GM19025 (cell line): ENCODE data around the gene GSAP.

Source experiments
- ATAC-seq: cut with Tn5 transposase; IDR thresholded peaks from one replicate; pipeline ENCODE4 v1.9.1; 2021; ENCODE audit warnings: mild to moderate bottlenecking, low read depth, moderate library complexity; ENCODE audit not compliant: unreplicated experiment

Gene GSAP

GRCh38 chr7:77330169-77330882 is 85.8 kb downstream of the GSAP start:
- peak; percentile 55 for ATAC-seq

GRCh38 chr7:77329466-77330168 is 86.5 kb downstream of the GSAP start:
- ATAC-seq: no peak

GRCh38 chr7:77328669-77329068 is 87.5 kb downstream of the GSAP start:
- ATAC-seq: no peak

- no peak for ATAC-seq
These were observed 88.1 kb downstream of the GSAP start for GRCh38 chr7:77327932-77328628.

GRCh38 chr7:77327067-77327931 is 88.8 kb downstream of the GSAP start:
- ATAC-seq: no peak

- ATAC-seq: no peak
These were observed 90.0 kb downstream of the GSAP start for GRCh38 chr7:77326131-77326530.

- ATAC-seq: no peak
These were observed 94.8 kb downstream of the GSAP start for GRCh38 chr7:77321300-77321699.

GRCh38 chr7:77320714-77321113 is 95.4 kb downstream of the GSAP start:
- no peak for ATAC-seq

- no peak for ATAC-seq
These were observed 96.0 kb downstream of the GSAP start for GRCh38 chr7:77320137-77320536.

GRCh38 chr7:77318019-77318418 is 98.1 kb downstream of the GSAP start:
- no peak for ATAC-seq

- ATAC-seq: no peak
These were observed 99.8 kb downstream of the GSAP start for GRCh38 chr7:77316219-77316978.

- ATAC-seq: no peak
These were observed 101.0 kb downstream of the GSAP start for GRCh38 chr7:77315182-77315591.

- no peak for ATAC-seq
These were observed 102.2 kb downstream of the GSAP start for GRCh38 chr7:77313876-77314480.

GRCh38 chr7:77313085-77313484 is 103.1 kb downstream of the GSAP start:
- ATAC-seq: no peak

GRCh38 chr7:77310982-77311381 is 105.2 kb downstream of the GSAP start:
- no peak for ATAC-seq

GRCh38 chr7:77309714-77310220 is 106.4 kb downstream of the GSAP start:
- no peak for ATAC-seq

- no peak for ATAC-seq
These were observed 107.4 kb downstream of the GSAP start for GRCh38 chr7:77308792-77309191.

- no peak for ATAC-seq
These were observed 109.7 kb downstream of the GSAP start for GRCh38 chr7:77306231-77307067.
